ENCODE measurements around the gene AK1.
A peak's percentile ranks its signal among the peaks of the same experiment; 100 is the strongest.

The AK1 gene

GRCh38 chr9:127905004-127905728 lies 27.7 kb upstream of the AK1 start:
- peak; percentile 52 for DNase-seq (ENCODE audit: extremely low spot score)
- TF ChIP-seq CTCF (IDR thresholded peaks at IDR 0.05; ENCODE audit: control extremely low read depth, extremely low read depth, low read depth, missing control alignments), result no peak
- CTCF ChIA-PET, result interaction anchor here (1.1 to 1.7 kb wide), 4 partner anchors 12 to 117 kb away, joined by 4 to 7 read pairs (median 6); partner anchors contain the start of gene ST6GALNAC4
- POLR2A ChIA-PET, result interaction anchor here (0.7 to 1.6 kb wide), 2 partner anchors 11 to 12 kb away, joined by 3 to 9 read pairs; partner anchors contain the start of gene ST6GALNAC4

DNA sequence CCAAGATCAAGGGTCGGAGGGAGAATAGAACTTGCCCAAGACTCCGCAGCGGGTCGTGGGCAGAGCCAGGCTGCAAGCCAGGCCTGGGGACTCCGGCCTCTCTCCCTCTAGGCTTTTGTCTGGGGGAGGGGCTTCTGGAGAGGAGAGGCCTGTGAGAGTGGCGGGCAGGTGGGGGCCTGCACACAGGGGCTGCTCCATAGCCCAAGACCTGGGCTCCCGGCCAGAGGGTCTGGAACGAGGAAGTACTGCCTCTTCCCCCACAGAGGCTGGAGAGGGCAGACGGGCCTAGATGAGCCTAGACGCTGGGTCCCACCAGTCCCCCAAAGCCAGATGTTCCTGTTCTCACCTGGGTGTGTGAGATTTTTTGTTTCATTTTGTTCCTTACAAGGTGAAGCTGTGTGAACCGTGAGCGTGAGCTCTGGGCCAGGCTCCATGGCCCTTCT lies 27.1 kb upstream of the AK1 start:
- DNase-seq (ENCODE audit: extremely low spot score), result no peak
- no peak for TF ChIP-seq CTCF (IDR thresholded peaks at IDR 0.05; ENCODE audit: control extremely low read depth, extremely low read depth, low read depth, missing control alignments)
- CTCF ChIA-PET, result interaction anchor here (1.0 to 1.6 kb wide), 4 partner anchors 14 to 170 kb away, joined by 3 to 5 read pairs (median 4); partner anchors contain the start of genes CDK9 and TOR2A
- POLR2A ChIA-PET, result interaction anchor here (0.6 to 0.7 kb wide), 2 partner anchors 13 to 102 kb away, joined by 3 to 5 read pairs; partner anchors contain the start of genes FPGS and ST6GALNAC4

DNA sequence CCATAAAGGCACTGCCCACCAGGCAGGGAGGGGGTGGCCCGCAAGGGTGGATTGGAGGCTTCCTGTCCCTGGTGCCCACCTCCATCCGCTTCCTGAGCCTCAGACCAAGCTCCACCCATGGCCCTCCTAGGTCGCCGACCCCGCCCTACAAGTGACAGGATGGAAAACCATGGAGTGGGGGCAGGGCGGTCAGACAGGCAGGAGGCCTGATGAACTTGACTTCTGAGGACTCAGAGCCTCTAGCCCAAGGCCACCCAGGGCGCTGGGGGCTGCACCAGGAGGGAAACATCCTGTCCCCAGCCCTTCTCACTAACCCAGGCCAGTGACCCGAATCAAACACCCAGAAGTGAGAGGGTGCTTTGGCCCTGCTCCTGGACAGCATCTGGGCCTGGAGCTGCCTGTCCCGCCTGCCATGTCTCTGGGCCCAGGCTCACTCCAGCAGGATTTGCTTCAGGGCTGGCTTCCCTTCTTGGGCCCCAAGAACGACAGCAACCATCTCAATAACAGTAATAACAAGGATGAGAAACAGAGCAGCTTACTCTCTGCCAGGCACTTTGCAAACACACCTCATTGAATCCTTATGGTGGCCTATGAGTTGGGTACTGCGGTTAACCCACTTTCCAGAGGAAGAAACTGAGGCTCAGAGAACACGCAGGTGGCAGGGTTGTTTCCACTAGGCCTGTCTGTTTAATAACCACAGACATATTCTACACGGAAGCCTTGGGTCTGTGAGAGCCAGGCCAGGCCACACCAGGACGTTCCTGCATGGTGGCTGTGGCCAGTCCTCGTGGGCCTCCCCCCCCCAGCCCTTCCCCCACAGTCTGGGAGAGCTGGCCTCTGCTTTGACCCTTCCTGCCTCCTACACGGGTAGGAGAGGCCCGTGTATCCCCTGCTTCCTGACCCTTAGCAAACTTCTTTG lies 26.3 kb upstream of the AK1 start:
- POLR2A ChIA-PET, result interaction anchor here (0.6 to 0.7 kb wide), 3 partner anchors 12 to 101 kb away, joined by 3 to 5 read pairs (median 4); partner anchors contain the start of genes FPGS and ST6GALNAC4
- no peak for TF ChIP-seq CTCF (IDR thresholded peaks at IDR 0.05; ENCODE audit: control extremely low read depth, extremely low read depth, low read depth, missing control alignments)
- CTCF ChIA-PET, result interaction anchor here (1.0 to 1.6 kb wide), 3 partner anchors 15 to 169 kb away, joined by 3 to 5 read pairs (median 3); partner anchors contain the start of genes CDK9 and TOR2A
- peak; percentile 69 for DNase-seq (ENCODE audit: extremely low spot score)

DNA sequence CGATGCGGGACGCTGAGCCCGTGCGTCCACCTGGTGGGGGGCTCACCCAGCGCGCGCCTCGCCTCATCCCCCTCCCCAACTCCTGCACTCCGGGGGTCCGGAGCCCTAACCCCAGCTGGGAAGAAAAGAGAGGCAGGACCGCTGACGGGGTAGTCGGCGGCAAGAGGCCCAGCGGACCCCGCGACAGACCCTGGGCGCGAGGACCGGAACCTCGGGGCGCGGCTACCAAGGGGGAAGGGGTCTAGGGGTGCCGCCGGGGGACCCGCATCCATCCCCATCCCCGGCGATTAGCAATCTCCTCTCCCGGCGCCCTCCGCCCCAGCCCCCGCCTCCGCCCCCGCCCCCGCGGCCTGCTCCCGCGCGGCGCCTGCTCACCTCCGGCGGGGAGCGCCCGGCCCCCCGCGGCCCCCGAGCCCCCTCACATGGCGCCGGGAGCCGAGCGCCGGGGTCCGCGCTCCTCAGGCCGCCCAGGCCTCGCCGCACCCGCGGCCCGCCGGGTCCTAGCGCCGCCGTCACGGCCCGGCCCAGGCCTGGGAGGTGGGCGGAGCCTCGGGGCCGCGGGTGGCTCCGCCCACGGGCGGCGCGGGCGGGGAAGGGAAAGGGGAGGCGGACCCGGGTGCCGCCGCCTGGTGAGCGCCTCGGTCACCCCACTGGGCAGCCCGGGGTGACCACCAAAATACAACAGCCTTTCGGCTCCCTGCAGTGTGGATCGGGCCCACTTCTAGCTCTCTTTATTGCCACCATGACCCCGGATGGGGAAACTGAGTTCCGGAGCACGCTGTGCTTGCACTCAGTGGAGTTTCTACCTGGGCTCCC lies 21.9 kb upstream of the AK1 start, which contains the start of gene ST6GALNAC6:
ST6GALNAC6 (minus strand) TSS at position 476 of the 816 bp plus-strand sequence. CDS start 1,622 bp downstream, outside the sequence.
- CTCF ChIA-PET, result interaction anchor here (0.6 to 2.6 kb wide), 6 partner anchors 10 to 165 kb away, joined by 3 to 14 read pairs (median 6); partner anchors contain the start of genes ST6GALNAC4 and TOR2A
- peak; percentile 93 for DNase-seq (ENCODE audit: extremely low spot score)
- no peak for TF ChIP-seq CTCF (IDR thresholded peaks at IDR 0.05; ENCODE audit: control extremely low read depth, extremely low read depth, low read depth, missing control alignments)

GRCh38 chr9:127898433-127899127 lies 21.1 kb upstream of the AK1 start:
- ChIA-PET POLR2A (interaction anchor here (0.5 kb wide), 1 partner anchor 740 kb away, joined by 3 read pairs; no protein-coding TSS in a partner anchor), CTCF (interaction anchor here (1.3 to 2.6 kb wide), 4 partner anchors 9 to 164 kb away, joined by 3 to 14 read pairs (median 6); partner anchors contain the start of gene TOR2A)
- DNase-seq (ENCODE audit: extremely low spot score), result peak; percentile 50
- no peak for TF ChIP-seq CTCF (IDR thresholded peaks at IDR 0.05; ENCODE audit: control extremely low read depth, extremely low read depth, low read depth, missing control alignments)

More for the DNA sequence above, 21.9 kb upstream of the AK1 start, which contains the start of gene ST6GALNAC6:
- POLR2A ChIA-PET, result interaction anchor here (0.5 kb wide), 1 partner anchor 739 kb away, joined by 3 read pairs; no protein-coding TSS in a partner anchor

Measured in GM10248 (cell line).